Stimulated activated CD8-positive, alpha-beta memory T cell treated with anti-CD3 and anti-CD28 coated beads, Interleukin-12 subunit alpha, Interleukin-12 subunit beta, amount 100 ng/mL, for 24 hours (primary cell): ENCODE data around the gene TRAPPC6A.

Experiments
- DNase-seq: peaks from one replicate; pipeline ENCODE4 v3.0.0-alpha.2; 2020; ENCODE audit errors: extremely low read depth

Gene TRAPPC6A

DNA sequence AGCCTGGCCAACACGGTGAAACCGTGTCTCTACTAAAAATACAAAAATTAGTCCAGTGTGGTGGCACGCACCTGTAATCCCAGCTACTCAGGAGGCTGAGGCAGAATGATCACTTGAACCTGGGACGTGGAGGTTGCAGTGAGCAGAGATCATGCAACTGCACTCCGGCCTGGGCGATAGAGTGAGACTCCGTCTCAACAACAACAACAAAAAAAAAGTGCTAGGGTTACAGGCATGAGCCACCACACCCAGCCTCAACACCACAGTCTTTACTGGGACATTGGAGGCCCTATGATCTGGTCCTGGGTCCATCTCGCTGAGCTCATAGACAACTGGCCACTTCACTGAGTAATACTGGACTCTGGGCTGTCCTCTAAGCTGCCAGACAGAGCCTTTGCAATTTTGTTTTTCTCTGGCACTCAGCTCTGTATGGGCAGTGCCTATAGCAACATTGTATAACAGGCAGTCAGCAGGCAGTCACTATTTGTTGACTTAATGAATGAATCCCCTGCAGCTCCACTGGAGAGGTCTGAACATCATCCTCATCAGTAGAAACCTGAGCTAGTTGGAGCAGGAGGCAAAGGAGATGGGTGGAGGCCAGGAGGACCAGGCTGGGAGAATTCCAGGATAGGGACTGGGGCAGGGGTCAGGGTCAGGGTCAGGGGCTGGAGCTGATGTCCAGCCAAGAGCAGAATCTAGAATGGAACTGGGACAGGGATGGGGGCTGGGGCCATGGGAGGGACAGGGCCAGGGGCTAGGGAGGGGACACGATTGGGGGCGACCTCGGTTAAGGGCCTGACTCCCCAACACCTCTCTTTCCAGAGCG lies 8.7 kb upstream of the TRAPPC6A start:
- DNase-seq = no peak

DNA sequence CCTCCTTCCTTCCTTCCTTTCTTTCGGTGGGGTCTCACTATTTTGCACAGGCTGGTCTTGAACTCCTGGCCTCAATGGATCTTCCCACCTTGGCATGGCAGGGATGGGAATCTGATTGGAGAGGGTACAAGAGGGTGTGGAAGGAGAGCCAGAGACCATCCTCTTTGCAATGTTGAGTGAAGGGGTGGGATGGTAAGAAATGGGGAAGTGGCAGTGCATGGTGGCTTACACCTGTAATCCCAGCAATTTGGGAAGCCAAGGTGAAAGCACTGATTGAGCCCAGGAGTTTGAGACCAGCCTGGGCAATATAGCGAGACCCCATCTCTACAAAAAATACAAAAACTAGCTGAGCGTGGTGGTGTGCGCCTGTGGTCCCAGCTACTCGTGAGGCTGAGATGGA lies 6.1 kb upstream of the TRAPPC6A start:
- no peak for DNase-seq

DNA sequence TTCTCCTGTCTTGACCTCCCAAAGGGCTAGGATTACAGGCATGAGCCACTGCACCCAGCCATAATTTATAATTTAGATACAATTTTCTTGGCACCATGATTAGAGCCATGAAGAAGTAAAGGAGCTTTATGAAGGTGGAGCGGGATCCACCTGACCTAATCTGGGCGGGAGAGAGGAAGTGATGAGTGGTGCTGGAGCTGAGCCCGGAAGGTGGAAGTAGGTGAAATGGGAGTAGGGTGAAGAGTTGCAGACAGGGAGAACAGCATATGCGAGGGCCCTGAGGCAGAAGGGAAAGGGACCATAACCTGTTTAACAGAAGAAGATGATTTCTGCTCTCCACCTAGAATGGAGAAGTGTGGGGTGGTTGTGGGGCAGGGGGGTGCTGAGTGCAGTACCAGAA lies 4.7 kb upstream of the TRAPPC6A start:
- DNase-seq = no peak

DNA sequence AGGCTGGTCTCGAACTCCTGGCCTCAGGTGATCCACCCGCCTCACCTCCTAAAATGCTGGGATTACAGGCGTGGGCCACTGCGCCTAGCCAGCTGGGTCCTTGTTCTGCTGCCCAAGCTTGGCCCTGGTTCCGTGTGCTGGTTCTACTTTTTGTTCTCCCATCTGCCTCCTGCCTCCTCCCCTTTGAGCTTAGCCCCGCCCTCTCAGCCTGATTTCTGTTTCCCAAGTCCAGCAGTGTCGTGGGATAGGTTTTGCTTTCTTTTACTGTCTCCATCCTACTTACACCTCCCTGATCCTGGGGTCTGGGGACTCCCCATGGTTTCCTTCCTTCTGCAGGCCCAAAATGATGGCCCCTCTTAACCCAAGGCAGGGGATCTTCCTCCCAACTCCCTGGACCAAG lies 2.9 kb upstream of the TRAPPC6A start:
- DNase-seq = no peak

DNA sequence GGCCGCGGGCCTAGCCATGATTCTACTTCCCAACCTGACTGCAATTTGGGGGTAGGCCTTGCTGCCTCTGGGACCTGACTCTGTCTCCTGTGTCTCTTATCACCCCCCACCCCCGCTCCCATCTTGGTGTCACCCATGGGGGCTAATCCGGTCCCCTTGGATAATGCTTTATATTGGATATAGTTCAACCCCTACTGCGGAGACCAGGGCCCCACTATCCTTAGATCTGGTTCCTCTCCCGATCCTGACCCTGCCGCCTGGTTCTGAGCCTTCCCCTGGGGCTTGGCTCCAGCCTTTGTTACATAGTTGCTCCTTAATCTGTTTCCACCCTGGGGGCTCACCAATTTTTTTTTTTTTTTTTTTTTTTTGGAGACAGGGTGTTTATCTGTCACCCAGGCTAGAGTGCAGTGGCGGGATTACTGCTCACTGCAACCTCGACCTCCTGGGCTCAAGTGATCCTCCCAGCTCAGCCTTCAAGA lies 1.9 kb upstream of the TRAPPC6A start:
- no peak for DNase-seq

DNA sequence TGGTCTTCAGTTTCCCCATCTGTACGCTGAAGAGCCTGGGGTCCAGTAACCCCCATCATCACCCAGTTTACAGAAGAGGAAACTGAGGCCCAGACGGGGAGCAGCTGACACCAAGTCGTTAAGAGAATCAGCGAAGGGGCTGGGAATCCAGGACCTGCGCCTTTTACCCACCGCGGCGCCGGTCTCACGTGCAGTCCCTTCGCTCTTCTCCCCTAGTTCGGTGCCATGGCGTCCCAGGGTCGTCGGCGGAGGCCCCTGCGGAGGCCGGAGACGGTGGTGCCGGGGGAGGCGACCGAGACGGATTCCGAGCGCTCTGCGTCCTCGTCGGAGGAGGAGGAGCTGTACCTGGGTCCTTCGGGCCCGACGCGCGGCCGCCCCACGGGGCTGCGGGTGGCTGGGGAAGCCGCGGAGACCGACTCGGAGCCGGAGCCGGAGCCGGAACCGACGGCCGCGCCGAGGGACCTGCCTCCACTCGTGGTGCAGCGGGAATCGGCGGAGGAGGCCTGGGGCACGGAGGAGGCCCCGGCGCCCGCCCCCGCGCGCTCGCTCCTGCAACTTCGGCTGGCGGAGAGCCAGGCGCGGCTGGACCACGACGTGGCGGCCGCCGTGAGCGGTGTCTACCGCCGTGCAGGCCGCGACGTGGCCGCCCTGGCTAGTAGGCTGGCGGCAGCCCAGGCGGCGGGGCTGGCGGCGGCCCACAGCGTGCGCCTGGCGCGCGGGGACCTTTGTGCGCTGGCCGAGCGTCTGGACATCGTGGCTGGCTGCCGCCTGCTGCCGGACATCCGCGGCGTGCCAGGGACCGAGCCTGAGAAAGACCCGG lies 1.2 kb upstream of the TRAPPC6A start:
- no peak for DNase-seq

DNA sequence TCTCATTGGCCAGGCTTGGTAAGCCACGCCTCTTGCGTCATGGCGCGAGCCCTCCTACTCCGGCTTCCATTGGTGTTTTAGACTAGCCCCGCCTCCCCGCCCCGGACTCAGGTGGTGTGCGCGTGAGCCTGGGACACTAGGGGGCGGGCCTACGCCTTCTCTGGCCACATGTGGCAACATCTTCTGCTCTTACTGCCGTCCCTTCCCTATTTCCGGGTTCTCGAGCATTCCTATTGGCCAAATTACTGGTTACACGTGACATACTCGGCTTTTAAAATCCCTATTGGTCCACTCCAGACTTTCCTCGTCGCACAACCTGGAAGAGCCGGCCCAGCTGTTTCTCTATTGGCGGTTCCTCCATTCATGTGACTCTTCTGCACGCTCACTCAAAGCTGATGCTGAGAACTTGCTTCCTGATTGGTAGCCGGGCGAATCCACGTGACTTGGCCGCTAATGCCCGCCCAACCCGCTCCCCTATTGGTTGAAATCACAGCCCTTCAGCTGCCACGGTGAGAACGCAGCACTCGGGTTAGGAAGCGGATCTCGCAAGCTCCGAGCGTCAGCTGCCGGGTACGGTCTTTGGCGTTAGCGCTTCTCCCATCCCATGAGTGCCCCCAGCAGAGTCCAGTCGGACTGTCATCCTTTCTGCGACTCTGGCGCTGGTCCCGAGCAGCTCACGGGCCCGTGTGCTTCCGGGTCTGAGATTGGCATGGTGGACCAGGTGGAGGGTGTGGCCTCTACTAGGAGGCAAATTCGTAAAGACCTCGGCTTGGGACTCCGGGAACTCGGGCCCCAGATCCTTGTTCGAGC lies 430 bp upstream of the TRAPPC6A start, which contains the start of gene BLOC1S3:
Gene BLOC1S3 (plus strand): TSS at position 523 of the 810 bp plus-strand sequence. CDS start 513 bp downstream, outside the sequence.
- peak; percentile 100 for DNase-seq

DNA sequence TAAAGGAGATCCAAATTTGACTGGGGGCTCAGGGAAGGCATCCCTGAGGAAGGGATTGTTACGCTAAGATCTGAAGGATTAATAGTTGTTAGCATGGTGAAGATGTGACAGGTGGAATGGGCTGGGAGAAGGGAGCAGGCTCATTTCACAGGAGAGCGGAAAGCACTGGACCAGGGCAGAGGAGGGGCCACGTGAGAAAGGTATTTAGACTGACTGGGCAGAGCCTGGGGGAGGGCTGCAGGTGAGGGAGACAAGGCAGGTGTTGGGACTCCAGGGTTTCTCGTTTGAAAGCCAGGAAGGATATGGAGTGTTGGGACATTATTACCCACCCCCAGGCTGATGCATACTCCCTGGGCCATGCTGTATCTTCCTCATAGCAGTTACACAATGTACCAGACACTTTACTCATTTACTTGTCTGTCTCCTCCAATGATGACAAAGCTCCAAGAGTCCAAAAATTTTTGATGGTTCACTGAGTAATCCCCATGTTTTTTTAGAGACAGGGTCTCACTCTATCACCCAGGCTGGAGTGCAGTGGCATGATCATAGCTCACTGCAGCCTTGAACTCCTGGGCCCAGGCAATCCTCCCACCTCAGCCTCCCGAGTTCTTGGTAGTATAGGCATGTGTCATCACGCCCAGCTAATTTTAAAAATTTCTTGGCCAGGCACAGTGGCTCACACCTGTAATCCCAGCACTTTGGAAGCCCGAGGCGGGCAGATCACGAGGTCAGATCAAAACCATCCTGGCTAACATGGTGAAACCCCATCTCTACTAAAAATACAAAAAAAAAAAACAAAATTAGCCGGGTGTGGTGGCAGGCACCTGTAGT lies 2.3 kb downstream of the TRAPPC6A start:
- no peak for DNase-seq

DNA sequence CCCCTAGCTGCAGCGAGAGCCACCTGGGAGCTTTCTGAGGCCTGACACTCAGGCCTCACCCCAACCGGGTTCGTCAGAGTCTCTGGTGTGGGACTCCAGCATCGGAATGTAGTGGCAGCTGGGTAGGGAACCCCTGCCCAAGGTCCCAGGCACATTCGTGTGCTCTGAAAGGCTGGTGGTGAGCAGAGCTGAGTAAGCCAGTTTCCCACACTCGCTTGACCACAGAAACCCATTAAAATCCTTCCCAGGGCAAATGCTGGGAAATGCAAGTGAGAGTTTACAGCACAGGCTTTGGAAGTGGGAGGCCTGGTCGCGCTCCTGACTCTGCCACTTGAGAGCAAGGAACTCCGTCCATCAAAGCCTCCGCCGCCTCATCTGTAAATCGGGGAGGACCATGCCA lies 4.2 kb downstream of the TRAPPC6A start:
- no peak for DNase-seq

DNA sequence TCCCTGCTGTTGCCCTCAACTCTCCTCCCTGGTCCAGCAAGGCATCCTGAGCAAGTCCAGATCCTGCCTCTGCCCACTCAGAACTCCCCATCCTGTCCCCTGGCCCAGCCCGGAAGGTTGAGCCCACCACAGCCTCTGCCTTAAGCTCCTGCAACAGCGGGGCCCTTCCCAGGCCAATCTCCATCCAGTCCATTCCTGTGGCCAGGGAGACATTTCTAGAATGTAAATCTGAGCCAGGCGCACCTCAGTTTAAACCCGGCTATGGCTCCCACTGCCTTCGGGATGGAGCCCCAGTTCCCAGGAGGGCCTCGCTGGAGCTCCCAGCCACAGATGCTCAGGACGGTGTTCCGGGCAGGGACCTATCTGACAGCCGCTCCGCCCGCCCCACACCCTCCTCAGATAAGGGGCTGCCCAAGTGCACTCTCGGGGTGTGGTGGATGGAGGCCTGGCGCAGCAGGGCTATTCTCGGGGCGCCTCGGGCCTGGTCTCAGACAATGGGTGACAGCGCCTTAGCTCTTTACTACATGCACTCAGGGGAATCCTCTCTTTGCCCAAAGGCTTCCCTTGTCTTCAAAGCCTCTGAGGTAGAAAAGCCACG lies 5.3 kb downstream of the TRAPPC6A start:
- no peak for DNase-seq

DNA sequence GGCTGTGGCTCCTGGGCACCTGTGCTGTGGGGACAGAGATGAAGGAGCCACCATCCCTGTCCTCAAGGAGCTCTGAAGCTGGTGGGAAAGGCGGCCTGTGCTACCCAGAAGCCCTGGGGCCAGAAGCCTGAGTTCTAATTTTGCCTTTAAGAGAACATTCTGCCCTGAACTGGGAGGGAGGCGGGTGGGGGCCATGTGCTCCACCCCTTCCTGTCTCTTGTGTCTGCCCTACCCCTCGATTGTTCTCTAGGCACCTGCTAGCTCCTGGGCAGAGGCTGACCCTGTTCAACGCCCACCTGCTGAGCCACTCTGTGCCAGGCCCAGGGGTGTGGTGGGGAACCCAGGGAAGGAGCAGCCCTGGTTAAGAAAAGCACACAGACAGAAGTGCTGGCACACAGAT lies 5.9 kb downstream of the TRAPPC6A start:
- DNase-seq = no peak

DNA sequence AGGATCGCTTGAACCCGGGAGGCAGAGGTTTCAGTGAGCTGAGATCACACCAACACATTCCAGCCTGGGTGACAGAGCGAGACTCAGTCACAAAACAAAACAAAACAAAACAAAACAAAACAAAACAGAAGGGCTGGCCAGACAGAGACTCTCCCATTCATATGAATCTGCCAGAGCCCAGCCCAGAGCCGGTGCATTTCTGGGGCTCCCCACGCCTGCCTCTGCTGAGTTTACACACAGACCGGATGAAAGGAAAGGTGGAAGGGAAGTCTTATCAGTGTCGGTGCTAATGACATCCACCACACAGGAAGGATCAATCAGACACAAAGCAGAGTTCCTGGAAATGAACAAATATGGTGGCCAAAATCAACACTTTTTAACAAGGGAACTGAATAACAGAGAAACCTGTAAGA lies 6.8 kb downstream of the TRAPPC6A start:
- DNase-seq = no peak

DNA sequence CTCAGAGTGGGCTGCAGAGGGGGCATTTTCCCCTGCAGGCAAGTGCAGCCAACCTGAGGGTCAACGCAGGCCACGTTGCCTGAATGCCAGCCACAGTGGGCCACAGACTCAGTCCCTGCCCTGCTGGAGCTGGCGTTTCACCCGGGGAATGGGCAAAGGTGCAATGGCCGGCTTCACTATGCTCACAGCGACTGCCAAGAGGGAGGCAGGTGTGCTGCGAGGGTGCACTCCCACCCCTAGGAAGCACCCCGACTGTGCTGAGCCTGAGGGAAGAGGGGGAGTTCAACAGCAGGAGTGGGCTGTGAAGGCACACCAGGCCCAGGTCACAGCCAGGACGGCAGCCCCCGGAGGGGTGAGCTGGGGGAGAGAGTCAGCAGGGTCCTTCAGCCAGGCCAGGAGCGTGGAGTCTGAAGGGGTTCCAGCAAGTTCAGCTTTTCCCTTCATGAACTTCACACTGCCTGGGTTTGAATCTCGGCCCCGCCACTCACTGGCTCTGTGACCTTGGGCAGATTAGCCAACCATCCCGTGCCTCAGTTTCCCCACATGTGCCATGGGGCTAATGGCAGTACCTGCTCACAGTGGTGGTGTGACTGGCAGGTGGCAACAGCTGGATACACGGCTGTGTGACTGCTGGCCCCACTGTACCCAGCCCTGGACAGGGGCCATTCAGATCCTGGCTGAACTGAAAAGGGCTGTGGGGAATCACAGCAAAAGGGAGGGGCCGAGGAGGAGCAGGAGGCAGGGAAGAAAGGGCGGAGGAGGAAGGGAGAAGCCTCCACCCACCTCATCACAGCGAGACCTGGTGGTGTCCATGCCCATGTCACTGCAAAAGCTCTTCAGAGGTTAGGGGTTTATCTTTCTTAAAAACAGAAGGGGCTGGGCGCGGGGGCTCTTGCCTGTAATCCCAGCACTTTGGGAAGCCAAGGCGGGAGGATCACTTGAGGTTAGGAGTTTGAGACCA lies 7.6 kb downstream of the TRAPPC6A start:
- DNase-seq = no peak

DNA sequence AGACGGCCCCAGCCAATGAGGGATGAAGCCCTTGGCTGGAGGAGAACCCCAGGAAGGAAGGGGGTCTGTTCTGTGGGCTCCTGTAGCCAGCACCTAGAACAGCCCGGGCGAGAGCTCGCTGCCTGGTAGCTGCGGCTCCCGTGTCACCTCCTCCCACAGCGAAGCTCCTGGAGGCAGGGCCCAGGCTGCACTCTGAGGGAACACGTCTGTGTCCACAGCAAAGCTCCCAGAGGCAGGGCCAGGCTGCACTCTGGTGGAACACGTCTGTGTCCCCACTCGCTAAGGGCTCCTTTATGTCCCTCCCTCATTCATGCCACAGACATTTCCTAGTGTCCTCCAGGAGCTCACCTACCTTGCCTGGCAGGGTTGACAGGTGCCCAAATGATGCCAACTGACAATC lies 8.4 kb downstream of the TRAPPC6A start:
- no peak for DNase-seq

DNA sequence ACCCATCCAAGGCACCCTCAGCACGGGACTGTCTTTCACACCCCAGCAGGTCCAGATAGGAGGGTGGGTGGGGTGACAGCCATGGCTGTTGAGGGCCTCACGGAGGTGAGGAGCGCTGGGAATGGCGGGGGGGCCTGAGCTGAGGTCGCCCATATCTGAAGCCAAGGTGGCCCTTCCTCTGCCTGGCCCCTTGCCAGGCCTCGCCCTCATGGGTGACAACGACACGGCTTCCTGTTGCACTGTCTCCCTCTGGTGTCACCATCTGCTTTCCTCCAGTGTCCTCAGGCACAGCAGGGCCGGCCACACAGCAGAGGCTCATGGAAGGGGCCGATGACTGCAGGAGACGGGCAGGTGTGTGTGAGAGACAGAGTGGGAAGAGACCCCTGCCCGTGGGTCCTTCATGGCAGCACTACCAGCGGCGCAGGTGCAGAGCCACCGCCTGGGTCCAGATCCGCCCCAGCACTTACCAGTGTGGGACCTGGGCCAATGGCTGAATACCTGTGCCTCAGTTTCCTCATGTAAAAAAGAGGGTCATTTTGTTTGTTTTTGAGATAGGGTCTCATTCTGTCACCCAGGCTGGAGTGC lies 9.2 kb downstream of the TRAPPC6A start:
- DNase-seq = no peak

DNA sequence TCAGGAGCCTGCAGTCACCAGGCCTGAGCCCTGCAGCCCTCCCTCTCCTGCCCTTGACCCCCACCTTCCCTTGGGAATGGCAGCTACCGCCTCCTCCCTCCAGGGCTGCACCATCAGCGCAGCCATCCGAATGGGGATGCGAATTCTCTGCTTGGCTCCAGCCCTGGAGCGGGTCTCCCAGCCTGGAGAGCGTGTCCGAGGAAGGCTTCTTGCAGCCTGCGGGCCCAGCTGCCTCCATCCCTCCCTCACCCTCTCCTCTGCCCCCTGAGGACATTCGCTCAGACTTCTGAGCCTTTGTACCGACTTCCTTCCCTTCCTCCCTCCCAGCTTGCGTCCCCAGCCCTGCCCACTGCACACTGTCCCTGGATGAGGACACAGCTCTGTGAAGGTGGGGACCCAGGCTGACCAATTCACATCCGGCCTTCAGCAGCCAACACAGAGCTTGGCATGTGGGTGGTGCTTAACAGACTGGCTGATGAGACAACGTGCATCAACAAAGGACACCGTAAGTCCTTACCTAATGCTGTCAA lies 11.2 kb downstream of the TRAPPC6A start:
- no peak for DNase-seq

DNA sequence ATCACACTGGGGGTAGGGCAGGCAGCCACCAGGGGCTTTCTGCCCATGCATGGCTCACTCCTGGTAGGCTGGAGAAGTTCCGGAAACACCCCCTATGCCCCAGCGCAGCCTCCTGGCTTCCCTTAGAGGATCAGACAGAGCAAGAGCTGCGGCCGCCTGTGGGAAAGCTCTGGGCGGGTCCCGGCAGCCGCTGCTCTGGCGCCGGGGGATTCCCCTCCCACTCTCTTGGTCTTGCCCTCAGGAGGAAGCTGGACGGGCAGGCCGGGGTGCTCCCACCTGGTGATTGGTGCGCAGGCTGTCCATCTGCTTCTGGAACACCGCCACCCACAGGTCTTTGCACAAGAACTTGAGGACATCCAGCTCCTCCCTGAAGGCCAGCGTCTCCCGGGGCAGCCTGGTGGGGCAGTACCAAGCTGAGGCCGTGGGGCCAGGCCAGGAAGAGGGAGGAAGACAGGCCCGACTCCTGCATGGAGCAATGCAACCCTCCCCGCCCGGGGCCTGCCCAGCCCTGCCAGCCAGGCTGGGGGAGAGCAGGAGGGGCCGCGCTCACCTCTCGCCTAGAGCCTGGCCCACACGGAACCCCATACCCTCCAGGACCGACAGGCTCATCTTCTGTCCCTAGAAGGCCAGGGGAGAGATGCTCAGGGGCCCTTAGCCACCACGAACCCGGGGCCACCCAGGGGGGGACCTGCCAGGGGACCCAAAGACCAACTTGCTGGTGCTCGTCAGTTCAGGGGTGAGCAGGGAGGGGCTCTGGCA lies 13.3 kb downstream of the TRAPPC6A start:
- DNase-seq = no peak
